Skeletal muscle satellite cell (primary cell): ENCODE data around the gene DEFB129.

Source experiments
- H3K27me3 ChIP-seq: 2 replicates; pipeline ENCODE4 v1.7.0; 2013; ENCODE audit warnings: low read length; ENCODE audit not compliant: control insufficient read depth, insufficient read depth
- H3K36me3 ChIP-seq: 2 replicates; pipeline ENCODE4 v1.7.0; 2013; ENCODE audit warnings: mild to moderate bottlenecking, control low read depth, low read length; ENCODE audit not compliant: insufficient read depth
- H3K4me1 ChIP-seq: 2 replicates; pipeline ENCODE4 v1.7.0; 2013; ENCODE audit warnings: low read length; ENCODE audit not compliant: control insufficient read depth, insufficient read depth
- H3K4me2 ChIP-seq: 2 replicates; pipeline ENCODE4 v1.7.0; 2013; ENCODE audit warnings: mild to moderate bottlenecking, low read length
- H3K4me3 ChIP-seq: 2 replicates; pipeline ENCODE4 v1.7.0; 2013; ENCODE audit warnings: low read length
- H3K9ac ChIP-seq: 2 replicates; pipeline ENCODE4 v1.7.0; 2013; ENCODE audit warnings: mild to moderate bottlenecking, low read depth, low read length, moderate library complexity
- H3K9me3 ChIP-seq: replicated peaks from 2 replicates; pipeline ENCODE4 v1.7.0; 2013; ENCODE audit warnings: mild to moderate bottlenecking, control low read depth, low read length

The DEFB129 gene

DNA sequence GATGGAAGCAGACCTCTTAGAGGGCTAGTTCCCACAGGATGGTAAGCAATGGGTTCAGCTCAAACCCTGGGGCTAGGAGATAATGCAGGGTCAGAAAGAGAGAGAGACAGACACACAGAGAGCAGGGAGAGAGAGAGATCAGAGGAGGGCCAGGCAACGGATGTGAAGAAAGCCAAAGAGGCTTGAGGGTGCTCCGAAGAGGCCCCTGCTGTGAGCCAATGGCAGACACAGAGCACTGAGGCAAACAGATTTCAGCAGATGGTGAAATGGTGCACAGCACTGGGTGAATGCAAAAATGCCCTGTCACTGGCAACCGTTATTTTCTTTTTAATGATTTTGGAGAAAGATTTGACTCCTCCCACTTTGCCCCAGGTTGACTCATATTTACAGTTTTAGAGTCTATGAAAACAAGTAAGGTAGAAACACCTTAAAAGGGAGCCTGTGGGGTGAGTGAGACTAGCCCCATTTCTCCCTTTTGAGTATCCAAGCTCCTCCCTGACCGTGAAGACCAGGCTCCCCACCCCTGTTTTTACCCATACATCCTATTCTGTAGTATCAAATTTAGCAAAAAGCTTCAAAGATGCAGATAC lies 31.3 kb downstream of the DEFB129 start:
- H3K4me3 ChIP-seq = no peak overlapping the region
- H3K4me1 ChIP-seq = no peaks in the 10 kb centered on the region
- H3K4me2 ChIP-seq = no peak overlapping the region
- no peaks in the 10 kb centered on the region for H3K36me3 ChIP-seq
- no peaks in the 10 kb centered on the region for H3K9me3 ChIP-seq
- H3K9ac ChIP-seq = no peak overlapping the region
- peaks cover 47% of the 10 kb centered on the region for H3K27me3 ChIP-seq

DNA sequence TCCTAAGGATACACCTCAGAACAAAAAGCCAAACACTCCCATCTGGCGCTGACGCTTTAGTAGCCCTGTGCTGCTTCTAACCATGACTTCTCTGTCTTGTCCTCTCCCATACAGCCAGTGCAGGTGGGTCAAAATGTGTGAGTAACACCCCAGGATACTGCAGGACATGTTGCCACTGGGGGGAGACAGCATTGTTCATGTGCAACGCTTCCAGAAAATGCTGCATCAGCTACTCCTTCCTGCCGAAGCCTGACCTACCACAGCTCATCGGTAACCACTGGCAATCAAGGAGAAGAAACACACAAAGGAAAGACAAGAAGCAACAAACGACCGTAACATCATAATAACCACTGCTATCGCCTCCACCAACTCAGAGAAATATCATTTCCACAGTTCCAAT lies 31.9 kb downstream of the DEFB129 start:
- H3K36me3 ChIP-seq = no peaks in the 10 kb centered on the region
- no peak overlapping the region for H3K4me2 ChIP-seq
- H3K4me1 ChIP-seq = no peaks in the 10 kb centered on the region
- no peak overlapping the region for H3K4me3 ChIP-seq
- peaks cover 47% of the 10 kb centered on the region for H3K27me3 ChIP-seq
- H3K9ac ChIP-seq = no peak overlapping the region
- H3K9me3 ChIP-seq = no peaks in the 10 kb centered on the region

DNA sequence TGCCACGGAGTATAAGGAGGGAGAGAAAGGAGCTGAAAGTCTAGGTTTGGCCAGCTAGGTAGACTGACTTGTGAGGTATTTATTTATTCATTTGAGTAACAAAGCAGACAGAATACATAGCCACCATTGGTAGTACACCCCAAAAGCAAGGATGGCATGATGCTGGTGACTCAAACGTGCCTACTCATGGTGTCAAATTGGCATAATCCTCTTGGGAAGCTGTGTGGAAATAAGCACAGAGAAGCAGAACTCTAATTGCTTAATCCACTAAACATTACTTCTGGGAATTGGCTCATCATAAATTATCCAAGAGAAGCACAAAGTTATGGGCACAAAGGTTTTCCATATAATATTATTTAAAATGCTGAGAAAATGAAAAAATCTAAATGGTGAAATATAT lies 32.9 kb downstream of the DEFB129 start:
- Histone ChIP-seq H3K9me3 (no peaks in the 10 kb centered on the region), H3K4me1 (no peaks in the 10 kb centered on the region), H3K27me3 (peaks cover 47% of the 10 kb centered on the region), H3K9ac (no peak overlapping the region), H3K4me2 (no peak overlapping the region), H3K36me3 (no peaks in the 10 kb centered on the region), H3K4me3 (no peak overlapping the region)

DNA sequence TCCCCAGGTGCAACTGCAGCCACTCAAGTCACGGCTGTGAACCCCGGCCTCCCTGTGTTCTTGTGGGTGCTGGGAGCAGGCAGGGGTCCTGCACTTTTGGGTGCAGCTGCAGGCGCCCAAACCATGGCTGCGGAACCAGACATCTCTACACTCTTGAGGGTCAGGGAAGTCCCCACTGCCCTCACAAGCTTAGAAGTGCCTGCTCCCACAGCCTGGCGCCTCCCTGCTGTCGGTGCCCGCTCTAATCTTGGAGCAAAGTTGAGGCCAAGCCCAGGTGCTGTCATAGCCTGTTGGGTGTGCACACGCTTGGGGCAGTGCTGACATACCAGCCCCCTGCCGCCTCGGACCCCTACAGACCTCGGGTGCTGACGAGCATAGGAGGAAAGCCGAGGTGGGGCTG lies 36.6 kb downstream of the DEFB129 start:
- Histone ChIP-seq H3K4me1 (no peaks in the 10 kb centered on the region), H3K4me3 (no peak overlapping the region), H3K36me3 (no peaks in the 10 kb centered on the region), H3K9ac (no peak overlapping the region), H3K9me3 (no peaks in the 10 kb centered on the region), H3K27me3 (peaks cover 30% of the 10 kb centered on the region), H3K4me2 (no peak overlapping the region)

DNA sequence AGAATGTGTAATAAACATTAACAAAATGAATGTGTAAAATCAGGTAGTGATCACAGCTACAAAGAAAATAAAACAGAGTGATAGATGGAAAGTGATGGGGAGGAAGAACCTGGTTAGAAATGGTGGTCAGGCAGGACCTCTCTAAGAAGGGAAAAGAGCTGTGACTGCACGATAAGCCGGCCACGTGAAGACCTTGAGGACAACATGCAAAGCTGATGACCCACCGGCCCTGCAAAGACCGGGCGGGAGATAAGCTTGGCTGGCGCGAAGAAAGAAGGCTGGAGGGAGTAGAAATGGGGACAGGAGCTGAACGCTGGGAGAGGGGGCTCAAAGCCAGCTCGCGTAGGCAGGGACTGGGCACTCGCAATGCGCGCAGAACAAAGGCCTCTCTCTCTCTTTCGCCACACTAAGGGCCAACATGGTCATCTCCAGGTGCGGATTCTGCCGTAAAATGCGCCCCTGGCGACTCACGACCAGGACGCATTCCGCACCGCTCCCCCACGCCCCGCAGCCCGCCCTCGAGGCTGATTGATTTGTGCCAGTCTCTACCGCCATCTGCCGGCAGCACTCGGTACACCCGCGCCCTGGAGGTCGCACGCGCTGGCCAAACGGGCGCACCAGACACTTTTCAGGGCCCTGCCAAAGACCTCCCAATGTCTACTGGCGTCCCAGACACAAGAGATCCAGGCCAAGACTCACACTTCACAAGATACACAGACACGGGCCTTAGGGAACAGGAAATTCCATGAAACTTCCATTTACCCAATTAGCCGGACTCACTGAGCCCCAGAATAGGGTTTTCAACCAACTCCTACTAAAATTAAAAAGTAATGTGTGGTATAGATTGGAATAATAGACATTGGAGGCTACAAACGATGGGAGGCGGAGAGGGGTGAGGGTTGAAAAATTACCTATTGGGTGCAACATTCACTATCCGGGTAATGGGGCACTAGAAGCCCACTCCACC lies 39.8 kb downstream of the DEFB129 start:
- H3K4me3 ChIP-seq = peak overlapping the region; percentile 72
- peak overlapping the region; percentile 47 for H3K9ac ChIP-seq
- H3K9me3 ChIP-seq = no peaks in the 10 kb centered on the region
- peak overlapping the region; percentile 91 for H3K4me2 ChIP-seq
- no peaks in the 10 kb centered on the region for H3K4me1 ChIP-seq
- H3K27me3 ChIP-seq = peaks cover 16% of the 10 kb centered on the region
- no peaks in the 10 kb centered on the region for H3K36me3 ChIP-seq

DNA sequence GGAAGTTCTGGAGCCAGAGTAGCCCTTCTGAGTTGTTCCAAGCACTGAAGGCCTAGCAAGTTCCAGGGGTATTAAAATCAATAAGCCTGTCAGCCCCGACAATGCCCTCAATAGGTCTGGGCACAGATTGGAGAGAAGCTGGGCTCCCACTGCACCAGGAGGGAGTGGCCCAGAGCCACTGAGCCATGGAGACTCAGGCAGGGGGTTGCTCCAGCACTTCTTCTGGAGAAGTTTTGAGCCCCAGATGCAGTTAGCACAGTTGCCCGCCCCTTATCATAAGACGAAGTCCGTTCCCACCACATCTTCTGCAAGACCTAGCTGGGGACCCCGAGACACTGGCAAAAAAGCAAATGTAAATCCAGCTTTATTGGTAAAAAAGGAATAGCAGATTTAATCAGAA lies 43.5 kb downstream of the DEFB129 start:
- H3K4me3 ChIP-seq = no peak overlapping the region
- H3K9ac ChIP-seq = no peak overlapping the region
- H3K36me3 ChIP-seq = no peaks in the 10 kb centered on the region
- H3K4me1 ChIP-seq = no peaks in the 10 kb centered on the region
- no peak overlapping the region for H3K4me2 ChIP-seq
- H3K9me3 ChIP-seq = no peaks in the 10 kb centered on the region
- H3K27me3 ChIP-seq = peaks cover 7% of the 10 kb centered on the region

DNA sequence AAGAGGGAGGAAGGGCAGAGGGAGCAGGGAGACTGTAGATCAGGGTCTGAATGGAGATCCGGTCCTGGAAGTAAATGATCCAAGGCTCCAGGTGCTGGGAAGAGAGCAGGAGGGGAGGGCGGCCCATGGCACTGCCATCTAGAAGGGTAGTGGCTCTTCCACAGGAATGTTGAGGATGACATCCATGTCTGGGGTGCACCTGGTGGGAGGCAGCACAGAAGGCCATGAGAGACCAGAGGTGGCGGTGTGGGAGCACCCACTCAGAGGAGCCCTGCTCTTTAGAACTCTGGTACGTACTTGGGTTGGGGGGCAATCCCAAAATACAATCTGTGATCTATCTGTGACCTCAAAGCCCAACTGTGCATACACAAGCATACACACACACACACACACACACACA lies 44.0 kb downstream of the DEFB129 start:
- H3K36me3 ChIP-seq = no peaks in the 10 kb centered on the region
- H3K9me3 ChIP-seq = no peaks in the 10 kb centered on the region
- H3K4me3 ChIP-seq = no peak overlapping the region
- H3K9ac ChIP-seq = no peak overlapping the region
- H3K27me3 ChIP-seq = peaks cover 3% of the 10 kb centered on the region
- H3K4me2 ChIP-seq = no peak overlapping the region
- no peaks in the 10 kb centered on the region for H3K4me1 ChIP-seq

DNA sequence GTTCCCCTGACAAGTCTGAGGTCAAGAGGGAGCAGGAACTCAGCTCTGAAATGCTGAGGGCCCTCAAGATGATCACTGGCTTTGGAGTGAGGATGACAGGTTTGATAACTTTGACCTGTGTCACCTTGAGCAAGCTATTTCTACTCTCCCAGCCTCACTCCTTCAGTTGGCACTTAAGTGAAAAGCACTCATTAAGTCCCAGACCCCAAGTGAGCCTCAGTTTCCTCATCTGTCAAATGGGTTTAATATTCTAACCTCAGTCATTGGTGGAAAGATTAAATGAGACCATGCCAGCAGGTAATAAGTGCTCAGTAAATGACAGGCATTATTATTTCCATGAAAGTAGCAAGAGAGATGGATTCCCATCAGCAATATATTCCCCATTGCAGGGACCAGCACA lies 44.5 kb downstream of the DEFB129 start:
- Histone ChIP-seq H3K27me3 (peaks cover 2% of the 10 kb centered on the region), H3K9me3 (no peaks in the 10 kb centered on the region), H3K9ac (no peak overlapping the region), H3K36me3 (no peaks in the 10 kb centered on the region), H3K4me3 (no peak overlapping the region), H3K4me2 (no peak overlapping the region), H3K4me1 (no peaks in the 10 kb centered on the region)

DNA sequence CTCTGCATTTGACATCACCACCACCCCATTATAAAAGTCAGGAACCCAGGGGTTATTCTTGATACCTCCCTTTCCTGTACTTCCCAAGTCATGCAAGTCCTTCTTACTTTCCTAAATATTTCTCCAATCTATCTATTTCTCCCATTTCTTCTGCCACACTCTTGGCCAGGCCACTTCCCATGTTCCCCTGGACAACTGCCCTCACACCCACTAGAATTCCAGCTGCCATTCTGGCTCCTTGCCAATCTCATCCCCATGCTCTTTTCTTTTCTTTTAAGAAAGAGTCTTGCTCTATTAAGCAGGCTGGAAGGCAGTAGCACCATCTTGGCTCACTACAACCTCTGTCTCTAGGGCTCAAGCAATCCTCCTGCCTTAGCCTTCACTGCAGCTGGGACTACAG lies 45.7 kb downstream of the DEFB129 start:
- Histone ChIP-seq H3K9me3 (no peaks in the 10 kb centered on the region), H3K4me2 (no peak overlapping the region), H3K4me1 (no peaks in the 10 kb centered on the region), H3K4me3 (no peak overlapping the region), H3K36me3 (no peaks in the 10 kb centered on the region), H3K9ac (no peak overlapping the region), H3K27me3 (no peaks in the 10 kb centered on the region)

DNA sequence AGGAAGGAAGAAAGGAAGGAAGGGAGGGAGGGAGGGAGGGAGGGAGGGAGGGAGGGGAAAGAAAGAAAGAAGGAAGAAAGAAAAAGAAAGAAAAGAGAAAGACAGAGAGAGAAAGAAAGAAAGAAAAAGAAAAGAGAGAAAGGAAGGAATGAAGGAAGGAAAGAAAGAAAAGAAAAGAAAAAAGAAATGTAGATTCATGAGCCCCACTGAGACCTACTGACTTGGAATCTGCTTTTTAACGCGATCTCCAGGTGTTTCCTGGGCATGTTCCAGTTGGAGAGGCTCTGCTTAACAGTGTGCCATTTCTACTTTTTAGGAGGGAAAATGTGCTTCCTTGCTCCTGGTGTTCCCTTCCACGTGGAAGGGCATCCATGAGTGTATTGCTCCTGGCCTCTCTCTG lies 46.8 kb downstream of the DEFB129 start:
- no peak overlapping the region for H3K4me2 ChIP-seq
- no peak overlapping the region for H3K9ac ChIP-seq
- H3K4me3 ChIP-seq = no peak overlapping the region
- H3K27me3 ChIP-seq = no peaks in the 10 kb centered on the region
- peaks cover 3% of the 10 kb centered on the region for H3K36me3 ChIP-seq
- no peaks in the 10 kb centered on the region for H3K9me3 ChIP-seq
- no peaks in the 10 kb centered on the region for H3K4me1 ChIP-seq

DNA sequence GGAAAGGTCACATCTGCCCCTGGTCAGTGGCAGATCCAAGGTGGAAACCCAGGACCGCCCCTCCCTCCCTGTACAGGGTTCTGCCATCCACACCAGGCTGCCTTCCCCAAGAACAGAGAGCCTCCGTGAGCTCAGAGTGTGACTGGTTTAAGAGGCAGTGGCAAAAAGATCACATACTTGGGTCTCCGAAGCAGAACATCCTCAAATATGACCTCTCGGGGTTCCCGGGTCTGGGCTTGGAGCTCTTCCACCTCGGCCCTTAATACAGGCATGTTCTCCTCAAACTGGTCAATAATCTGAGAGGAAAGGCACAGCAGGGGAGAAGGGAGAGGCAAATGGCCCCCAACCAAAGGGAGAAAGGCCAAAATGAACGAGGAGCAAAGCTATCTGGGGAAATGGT lies 48.7 kb downstream of the DEFB129 start:
- Histone ChIP-seq H3K27me3 (no peaks in the 10 kb centered on the region), H3K9ac (no peak overlapping the region), H3K4me2 (no peak overlapping the region), H3K36me3 (peaks cover 3% of the 10 kb centered on the region), H3K4me1 (no peaks in the 10 kb centered on the region), H3K4me3 (no peak overlapping the region), H3K9me3 (no peaks in the 10 kb centered on the region)
